Peyer's patch (tissue), 4 donors: Measurements from ENCODE around the gene LSM8.

ENCODE experiments used
- CTCF ChIP-seq, 6 experiments: fragments of 450-650 bp in 4 of 6; fragments of 200-600 bp in 2 of 6; sonication (generic) in 1 of 6; IDR thresholded peaks; one replicate each; pipeline ENCODE4 v1.5.1; 2017 to 2019; ENCODE audit warnings: antibody characterized with exemption in 6 of 6, mild to moderate bottlenecking in 3 of 6, moderate library complexity in 1 of 6
- POLR2A ChIP-seq, 2 donors: fragments of 450-650 bp; IDR thresholded peaks; one replicate each; pipeline ENCODE4 v1.5.1; 2017; ENCODE audit warnings: antibody characterized with exemption in 2 of 2, mild to moderate bottlenecking in 2 of 2, moderate library complexity in 2 of 2

- no peak for TF ChIP-seq CTCF (IDR thresholded peaks at IDR 0.05)
- TF ChIP-seq POLR2A (IDR thresholded peaks at IDR 0.05), result no peak
Observed at GRCh38 chr7:118233799-118234198, 49.8 kb downstream of the LSM8 start.
